T-cell (primary cell): ENCODE results near the gene DDX46. TPM values are rescaled to one million over a fixed set of nuclear protein-coding genes. Genes with fewer than 3 reads are reported as not detected.

Source experiments
- total RNA-seq, 35 experiments: library from RNA in 6 of 35; stranded (reverse) in 6 of 35; fragments of 120-200 nt in 1 of 35; gene quantifications; one replicate each; pipeline versions ENCODE4 v1.2.1 to v1.2.4 and lab custom pipeline; 2013 to 2026

The DDX46 gene
- total RNA-seq, 5 donors from 2014 or later (not counting 1 experiment from before 2014, with no cell fraction given), result 53.9 to 69.5 (median 65.7) TPM

Other genes with a start within 250 kb of the DDX46 start
- gene JADE2, start 233.1 kb upstream of the DDX46 start, total RNA-seq, result 100 to 1,000 TPM; 163 to 263 (median 239) TPM
- 10 to 100 TPM; 32.7 to 42.1 (median 39.3) TPM for gene SAR1B, start 126.0 kb upstream of the DDX46 start, total RNA-seq
- 10 to 100 TPM; 15.4 to 17.7 (median 16.1) TPM for gene SEC24A, start 110.0 kb upstream of the DDX46 start, total RNA-seq
- 10 to 100 TPM; 26.7 to 34.6 (median 32.5) TPM for gene CAMLG, start 20.2 kb upstream of the DDX46 start, total RNA-seq
- gene C5orf24, start 87.2 kb downstream of the DDX46 start, total RNA-seq, result 10 to 100 TPM; 23.0 to 34.9 (median 29.0) TPM
- gene TXNDC15, start 115.6 kb downstream of the DDX46 start, total RNA-seq, result 10 to 100 TPM; 25.5 to 49.1 (median 38.4) TPM
- gene PCBD2, start 146.4 kb downstream of the DDX46 start, total RNA-seq, result 10 to 100 TPM in 4 of 5 donors, 1 to 10 TPM in 1; 9.2 to 15.3 (median 11.8) TPM
- gene CATSPER3, start 209.1 kb downstream of the DDX46 start, total RNA-seq, result 1 to 10 TPM in 1 of 5 donors, under 1 TPM in 2, not detected in 2; 0.44 to 1.1 (median 0.93) TPM